Neural progenitor cell (in vitro differentiated cells): Measurements from ENCODE around the gene ATAD3B. TPM values are rescaled to one million over a fixed set of nuclear protein-coding genes. Genes with fewer than 3 reads are reported as not detected.
"Not testable (repeated sequence)": the region's sequence is repeated elsewhere in the genome, so short reads cannot be mapped to it uniquely, and the experiment has no call there.

Source experiments
- DNase-seq: peaks from one replicate; pipeline ENCODE4 v3.0.0-alpha.2; 2016; ENCODE audit warnings: low spot score
- H2AFZ ChIP-seq: fragments of 200-600 bp; sonication (generic); replicated peaks from 2 replicates; pipeline ENCODE4 v1.6.1; 2016; ENCODE audit warnings: antibody characterized with exemption
- H3F3A ChIP-seq: fragments of 200-600 bp; sonication (generic); 2 replicates; pipeline ENCODE4 v1.6.1; 2016; ENCODE audit warnings: antibody characterized with exemption, low read depth
- H3K27ac ChIP-seq: fragments of 200-600 bp; sonication (generic); 2 replicates; pipeline ENCODE4 v1.5.1; 2016; ENCODE audit warnings: mild to moderate bottlenecking
- H3K27me3 ChIP-seq: fragments of 200-600 bp; sonication (generic); 2 replicates; pipeline ENCODE4 v1.6.1; 2016; ENCODE audit warnings: mild to moderate bottlenecking, moderate library complexity
- H3K36me3 ChIP-seq: fragments of 200-600 bp; sonication (generic); 2 replicates; pipeline ENCODE4 v1.5.1; 2016
- H3K4me1 ChIP-seq: fragments of 200-600 bp; sonication (generic); 2 replicates; pipeline ENCODE4 v1.6.1; 2016; ENCODE audit warnings: mixed run types
- H3K4me2 ChIP-seq: fragments of 200-600 bp; sonication (generic); 2 replicates; pipeline ENCODE4 v1.6.1; 2016
- H3K4me3 ChIP-seq: fragments of 200-600 bp; sonication (generic); 2 replicates; pipeline ENCODE4 v1.5.1; 2016
- H3K79me2 ChIP-seq: fragments of 200-600 bp; sonication (generic); 2 replicates; pipeline ENCODE4 v1.6.1; 2016; ENCODE audit warnings: low read depth
- H3K9ac ChIP-seq: fragments of 200-600 bp; sonication (generic); 2 replicates; pipeline ENCODE4 v1.6.1; 2016
- H3K9me3 ChIP-seq: fragments of 200-600 bp; sonication (generic); 2 replicates; pipeline ENCODE4 v1.5.1; 2016; ENCODE audit warnings: low read depth
- H4K20me1 ChIP-seq: fragments of 200-600 bp; sonication (generic); 2 replicates; pipeline ENCODE4 v1.6.1; 2016; ENCODE audit warnings: low read depth
- H3K27ac Mint-ChIP-seq: 3 replicates; pipeline ENCODE4 v1.8.0; 2021; ENCODE audit warnings: mixed read lengths
- H3K27me3 Mint-ChIP-seq: 2 replicates; pipeline ENCODE4 v1.8.0; 2022; ENCODE audit warnings: low read depth, mild to moderate bottlenecking, inconsistent platforms, moderate library complexity, mixed read lengths; ENCODE audit not compliant: insufficient read depth
- H3K36me3 Mint-ChIP-seq: 3 replicates; pipeline ENCODE4 v1.8.0; 2021; ENCODE audit warnings: mixed read lengths
- H3K4me1 Mint-ChIP-seq: 3 replicates; pipeline ENCODE4 v1.8.0; 2021; ENCODE audit warnings: mixed read lengths
- H3K4me3 Mint-ChIP-seq: 3 replicates; pipeline ENCODE4 v1.8.0; 2021; ENCODE audit warnings: mild to moderate bottlenecking, moderate library complexity, mixed read lengths
- H3K9me3 Mint-ChIP-seq: 3 replicates; pipeline ENCODE4 v1.8.0; 2020; ENCODE audit warnings: mixed read lengths
- CTCF ChIP-seq: fragments of 200-600 bp; sonication (generic); IDR thresholded peaks from 2 replicates; pipeline ENCODE4 v1.5.1; 2017; ENCODE audit warnings: antibody characterized with exemption, mild to moderate bottlenecking
- EZH2 ChIP-seq: fragments of 200-600 bp; sonication (generic); IDR thresholded peaks from 2 replicates; pipeline ENCODE4 v1.6.1; 2017; ENCODE audit warnings: antibody characterized with exemption, mild to moderate bottlenecking, moderate library complexity
- EZH2phosphoT487 ChIP-seq: fragments of 200-600 bp; sonication (generic); IDR thresholded peaks from 2 replicates; pipeline ENCODE4 v1.6.1; 2017; ENCODE audit warnings: antibody characterized with exemption
- total RNA-seq: library from RNA; depleted of rRNA; stranded (reverse); fragments of >200 nt; gene quantifications from 2 replicates; pipeline ENCODE4 v1.2.3, GENCODE V29; 2015; ENCODE audit warnings: low replicate concordance

ATAD3B gene
- total RNA-seq, 1 donor from 2014 or later: 9.3 TPM

GRCh38 chr1:1477206-1477605, 5.6 kb downstream of the ATAD3B start:
- Mint-ChIP-seq H3K4me1 (peaks cover 6% of the 10 kb centered on the region), H3K27ac (no peak overlapping the region), H3K36me3 (peaks cover 8% of the 10 kb centered on the region), H3K9me3 (no peaks in the 10 kb centered on the region), H3K4me3 (no peak overlapping the region), H3K27me3 (peaks cover 5% of the 10 kb centered on the region)
- H2AFZ ChIP-seq: no peak overlapping the region
- no peaks in the 10 kb centered on the region for H3K9me3 ChIP-seq
- no peaks in the 10 kb centered on the region for H3K27me3 ChIP-seq
- no peak overlapping the region for H3K9ac ChIP-seq
- TF ChIP-seq EZH2: no peak
- no peak for TF ChIP-seq CTCF
- no peak for TF ChIP-seq EZH2phosphoT487
- H3K4me2 ChIP-seq: no peak overlapping the region
- H3K27ac ChIP-seq: no peak overlapping the region
- no peaks in the 10 kb centered on the region for H3K36me3 ChIP-seq
- no peak for DNase-seq
- H3K4me1 ChIP-seq: peaks cover 3% of the 10 kb centered on the region
- peaks cover 34% of the 10 kb centered on the region for H3K79me2 ChIP-seq
- H3F3A ChIP-seq: no peaks in the 10 kb centered on the region
- peaks cover 19% of the 10 kb centered on the region for H4K20me1 ChIP-seq
- no peak overlapping the region for H3K4me3 ChIP-seq

- Histone ChIP-seq H3K79me2 (peaks cover 11% of the 10 kb centered on the region), H3K36me3 (no peaks in the 10 kb centered on the region), H3K27ac (no peak overlapping the region), H3F3A (no peaks in the 10 kb centered on the region), H3K9ac (no peak overlapping the region), H3K4me2 (no peak overlapping the region), H3K4me1 (no peaks in the 10 kb centered on the region), H3K9me3 (no peaks in the 10 kb centered on the region), H4K20me1 (no peaks in the 10 kb centered on the region), H2AFZ (no peak overlapping the region), H3K4me3 (no peak overlapping the region), H3K27me3 (no peaks in the 10 kb centered on the region)
- TF ChIP-seq EZH2: no peak
- no peak for TF ChIP-seq EZH2phosphoT487
- no peak overlapping the region for H3K4me3 Mint-ChIP-seq
- H3K27me3 Mint-ChIP-seq: peaks cover 5% of the 10 kb centered on the region
- H3K36me3 Mint-ChIP-seq: peaks cover 8% of the 10 kb centered on the region
- no peak for DNase-seq
- no peak overlapping the region for H3K27ac Mint-ChIP-seq
- H3K4me1 Mint-ChIP-seq: no peaks in the 10 kb centered on the region
- H3K9me3 Mint-ChIP-seq: no peaks in the 10 kb centered on the region
Observed at GRCh38 chr1:1479547-1480487, 8.3 kb downstream of the ATAD3B start.

- H3K27me3 ChIP-seq, H3K36me3 ChIP-seq, H2AFZ ChIP-seq, H3K4me1 ChIP-seq, H4K20me1 ChIP-seq, H3K4me3 ChIP-seq, H3K4me2 ChIP-seq, H3K9ac ChIP-seq, H3K36me3 Mint-ChIP-seq, H3K27ac Mint-ChIP-seq, H3K4me1 Mint-ChIP-seq, H3K27me3 Mint-ChIP-seq, H3K27ac ChIP-seq, H3K9me3 Mint-ChIP-seq, H3K9me3 ChIP-seq, H3K4me3 Mint-ChIP-seq, DNase-seq, H3F3A ChIP-seq: not testable (repeated sequence)
- H3K79me2 ChIP-seq: peaks cover 11% of the 10 kb centered on the region
Observed at GRCh38 chr1:1480488-1480867, 8.9 kb downstream of the ATAD3B start.

- not testable (repeated sequence) for H3K36me3 Mint-ChIP-seq, H3K4me1 ChIP-seq, H3K36me3 ChIP-seq
Observed at GRCh38 chr1:1481811-1482210, 10.2 kb downstream of the ATAD3B start.

More at GRCh38 chr1:1481811-1482210, 10.2 kb downstream of the ATAD3B start:
- H3K27me3 ChIP-seq, H3K4me1 Mint-ChIP-seq, DNase-seq, H3K27ac Mint-ChIP-seq, H3K9ac ChIP-seq, H3F3A ChIP-seq, H3K79me2 ChIP-seq, H3K4me3 Mint-ChIP-seq, H2AFZ ChIP-seq, H3K4me3 ChIP-seq, H3K9me3 ChIP-seq, H3K9me3 Mint-ChIP-seq, H3K27ac ChIP-seq, H4K20me1 ChIP-seq, H3K27me3 Mint-ChIP-seq, H3K4me2 ChIP-seq: not testable (repeated sequence)
